ENCODE measurements around the gene VEGFA.
A peak's percentile ranks its signal among the peaks of the same experiment; 100 is the strongest.

VEGFA gene

GRCh38 chr6:43768506-43768860 lies 1.5 kb upstream of the VEGFA start:
- no peak for DNase-seq (ENCODE audit: low read depth)
- H3K4me3 ChIP-seq (ENCODE audit: low read depth, low read length): no peak overlapping the region
- TF ChIP-seq CTCF (IDR thresholded peaks at IDR 0.05; ENCODE audit: low read depth, low read length, missing control alignments): peak; percentile 6

- TF ChIP-seq CTCF (IDR thresholded peaks at IDR 0.05; ENCODE audit: low read depth, low read length, missing control alignments): no peak
- H3K4me3 ChIP-seq (ENCODE audit: low read depth, low read length): no peak overlapping the region
- DNase-seq (ENCODE audit: low read depth): no peak
Measured at GRCh38 chr6:43768983-43769525, 957 bp upstream of the VEGFA start.

- peak overlapping the region; percentile 94 for H3K4me3 ChIP-seq (ENCODE audit: low read depth, low read length)
- DNase-seq (ENCODE audit: low read depth): no peak
- TF ChIP-seq CTCF (IDR thresholded peaks at IDR 0.05; ENCODE audit: low read depth, low read length, missing control alignments): no peak
Measured at GRCh38 chr6:43770372-43771209, 580 bp downstream of the VEGFA start.

GRCh38 chr6:43771210-43771857 lies 1.3 kb downstream of the VEGFA start:
- H3K4me3 ChIP-seq (ENCODE audit: low read depth, low read length): peak overlapping the region; percentile 94
- TF ChIP-seq CTCF (IDR thresholded peaks at IDR 0.05; ENCODE audit: low read depth, low read length, missing control alignments): no peak
- DNase-seq (ENCODE audit: low read depth): no peak

GRCh38 chr6:43771858-43772680 lies 2.1 kb downstream of the VEGFA start:
- TF ChIP-seq CTCF (IDR thresholded peaks at IDR 0.05; ENCODE audit: low read depth, low read length, missing control alignments): no peak
- peak overlapping the region; percentile 94 for H3K4me3 ChIP-seq (ENCODE audit: low read depth, low read length)
- DNase-seq (ENCODE audit: low read depth): no peak

- no peak for TF ChIP-seq CTCF (IDR thresholded peaks at IDR 0.05; ENCODE audit: low read depth, low read length, missing control alignments)
- H3K4me3 ChIP-seq (ENCODE audit: low read depth, low read length): peak overlapping the region; percentile 94
- DNase-seq (ENCODE audit: low read depth): no peak
Measured at GRCh38 chr6:43772681-43773049, 2.7 kb downstream of the VEGFA start.

Data from GM12864 (cell line).